ENCODE measurements around the gene ABCA1.
"Not testable (repeated sequence)": the region's sequence is repeated elsewhere in the genome, so short reads cannot be mapped to it uniquely, and the experiment has no call there.

ABCA1 gene

DNA sequence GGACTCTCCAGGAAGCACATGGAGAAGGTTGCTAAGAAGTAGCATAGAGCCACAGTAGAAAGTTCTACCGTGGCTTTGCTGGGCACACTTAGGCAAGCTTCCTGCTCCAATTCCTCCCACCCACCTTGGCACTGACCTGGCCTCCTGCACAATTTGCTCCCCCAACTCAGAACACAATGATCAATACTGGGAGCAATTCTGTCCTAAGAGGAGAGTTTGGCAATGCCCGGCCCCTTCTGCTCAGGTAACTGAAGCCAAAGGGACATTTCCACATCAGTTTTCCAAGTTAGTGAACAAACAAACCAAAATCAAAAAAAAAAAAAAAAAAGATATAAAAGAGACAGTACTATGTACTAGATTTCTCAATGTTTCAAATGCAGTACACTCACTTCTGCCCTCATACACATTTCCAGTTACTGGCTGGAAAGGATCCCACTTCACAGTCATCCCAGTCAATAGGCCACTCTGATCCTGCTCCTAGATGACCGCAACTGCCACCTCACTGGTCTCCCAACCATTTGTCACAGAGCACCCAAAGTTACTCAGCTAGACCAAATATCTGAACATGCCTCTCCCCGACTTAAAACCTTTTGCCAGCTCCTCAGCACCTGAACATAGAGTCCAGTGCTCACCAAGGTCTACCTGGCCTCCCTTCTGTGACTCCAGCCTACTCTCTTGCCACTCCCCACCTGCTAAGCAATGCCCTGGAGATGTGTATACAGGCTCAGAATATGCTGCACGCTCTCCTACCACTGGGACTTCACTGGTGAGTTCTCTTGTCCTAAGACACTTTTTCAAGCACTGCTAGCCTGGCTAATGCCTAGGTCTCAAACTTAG lies 21.3 kb downstream of the ABCA1 start:
- no peak for DNase-seq (ENCODE audit: low read depth, low spot score)
- peak overlapping the region; percentile 42 for H3K27ac ChIP-seq

DNA sequence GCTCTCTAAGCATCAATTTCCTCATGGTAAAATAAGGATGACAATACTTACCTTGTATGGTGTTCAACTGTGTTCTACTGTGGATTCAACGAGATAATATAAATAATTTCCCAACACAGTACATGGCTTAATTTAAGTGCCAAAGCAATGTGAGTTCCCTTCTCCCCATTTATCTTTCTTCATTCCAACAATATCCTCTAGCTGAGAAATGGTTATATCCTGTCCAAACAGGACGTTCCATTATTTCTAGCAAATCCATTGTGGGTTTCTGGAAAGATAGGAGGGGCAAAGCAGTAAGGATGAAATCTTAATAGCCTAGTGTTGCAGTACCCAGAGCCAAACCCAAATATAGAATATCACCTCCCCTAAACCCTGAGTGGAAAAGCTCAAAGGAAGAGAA lies 22.0 kb downstream of the ABCA1 start:
- DNase-seq (ENCODE audit: low read depth, low spot score): no peak
- no peak overlapping the region for H3K27ac ChIP-seq

GRCh38 chr9:104905153-104905901 lies 22.6 kb downstream of the ABCA1 start:
- DNase-seq (ENCODE audit: low read depth, low spot score): no peak
- H3K27ac ChIP-seq: no peak overlapping the region

DNA sequence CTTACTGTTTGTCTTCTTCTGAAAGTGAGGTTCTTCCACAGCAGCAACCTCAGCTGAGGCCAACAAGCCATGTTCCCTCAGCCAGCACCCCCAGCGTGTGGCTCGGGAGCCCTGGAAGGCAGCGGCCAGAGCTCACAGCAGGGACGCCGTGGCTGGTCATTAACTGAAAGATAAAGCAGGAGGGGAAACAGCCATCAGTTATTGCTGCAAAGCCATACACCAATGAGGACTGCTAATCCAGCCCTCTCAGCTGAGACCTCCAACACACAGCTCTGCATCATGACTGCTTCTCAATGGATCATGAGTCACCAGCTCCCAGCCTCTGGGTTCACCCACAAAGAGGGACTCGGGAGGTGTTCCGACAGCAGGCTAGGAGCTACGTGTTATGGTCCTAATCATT lies 24.3 kb downstream of the ABCA1 start:
- no peak for DNase-seq (ENCODE audit: low read depth, low spot score)
- no peak overlapping the region for H3K27ac ChIP-seq

DNA sequence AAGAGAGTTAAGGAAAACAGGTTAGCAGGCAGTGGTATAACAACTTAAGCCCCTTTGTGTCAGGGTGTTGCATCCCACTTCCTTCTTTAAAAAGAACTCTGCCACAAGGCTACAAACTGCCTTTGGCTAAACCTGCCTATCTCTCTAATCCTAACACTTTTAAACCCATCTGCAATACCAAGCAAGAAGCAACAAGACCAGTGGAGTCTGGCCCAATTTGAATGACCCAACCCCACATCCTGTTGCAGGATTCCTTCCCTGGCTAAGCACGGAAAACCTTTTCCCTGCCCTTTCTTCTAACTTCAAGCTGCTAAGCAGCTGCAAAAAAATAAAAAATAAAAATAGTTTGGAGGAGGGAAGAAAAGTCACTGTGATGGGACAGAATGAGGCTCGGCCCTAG lies 27.1 kb downstream of the ABCA1 start:
- peak overlapping the region; percentile 84 for H3K27ac ChIP-seq
- DNase-seq (ENCODE audit: low read depth, low spot score): no peak

DNA sequence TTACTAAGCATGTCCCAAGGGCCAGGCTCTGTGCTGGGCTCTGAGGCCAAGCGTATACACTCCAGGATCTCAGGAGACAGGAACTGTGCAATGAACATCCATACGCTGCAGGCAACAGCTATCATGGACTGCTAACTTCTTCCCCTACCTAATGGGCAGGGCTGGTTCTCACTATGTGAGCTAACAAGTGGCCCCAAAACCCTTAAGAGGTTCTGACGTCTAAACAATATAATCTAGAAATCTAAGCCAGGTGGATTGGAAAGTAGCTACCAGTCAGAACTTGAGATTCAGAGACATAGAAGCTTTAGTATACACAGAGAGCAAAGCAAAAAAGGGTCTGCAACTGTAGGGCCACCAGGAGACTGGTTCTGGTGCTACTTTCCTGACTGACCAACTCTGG lies 27.6 kb downstream of the ABCA1 start:
- peak overlapping the region; percentile 84 for H3K27ac ChIP-seq
- DNase-seq (ENCODE audit: low read depth, low spot score): no peak

DNA sequence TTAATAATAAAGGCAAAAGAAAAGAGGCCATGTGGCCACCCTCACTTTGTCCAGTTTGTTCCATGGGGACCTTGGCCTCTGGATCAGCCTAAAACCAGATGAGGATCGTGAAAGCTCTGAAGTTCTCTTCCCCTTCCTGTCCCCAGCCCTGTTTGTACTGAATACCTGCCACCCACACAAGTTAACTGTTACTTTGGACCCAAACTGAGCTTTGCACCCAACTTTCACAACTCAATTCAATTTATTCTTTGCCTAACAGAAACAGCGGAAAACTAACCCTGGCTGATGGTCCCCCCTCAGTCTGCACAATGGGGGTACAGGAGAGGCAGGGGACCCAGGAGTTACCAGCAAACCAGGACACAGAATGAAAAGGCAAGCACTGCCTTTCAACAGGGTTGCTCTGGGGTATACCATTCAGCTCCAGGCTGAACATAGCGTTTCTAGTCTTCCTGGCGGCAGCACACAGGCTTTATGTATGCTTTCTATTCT lies 28.2 kb downstream of the ABCA1 start:
- no peak for DNase-seq (ENCODE audit: low read depth, low spot score)
- peak overlapping the region; percentile 84 for H3K27ac ChIP-seq

GRCh38 chr9:104898376-104898775 lies 29.6 kb downstream of the ABCA1 start:
- H3K27ac ChIP-seq; DNase-seq (ENCODE audit: low read depth, low spot score): not testable (repeated sequence)

DNA sequence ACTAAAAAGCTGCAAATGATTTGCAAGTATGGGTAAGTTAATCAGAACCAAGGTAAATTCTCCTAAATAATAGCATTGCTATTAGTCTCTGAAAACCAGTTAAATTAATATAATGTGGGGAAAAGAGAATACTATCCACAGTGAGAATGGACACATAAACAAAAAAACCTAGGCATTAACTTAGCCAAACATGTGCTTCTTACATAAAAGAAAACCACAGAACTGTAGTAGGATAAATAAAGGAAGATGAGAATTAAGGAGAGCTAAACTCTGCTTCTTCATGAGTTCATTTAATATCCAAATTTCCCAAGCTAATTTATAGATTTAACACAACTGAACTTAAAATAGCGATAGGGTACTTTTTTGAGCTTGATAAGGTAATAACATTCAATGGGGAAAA lies 31.8 kb downstream of the ABCA1 start:
- no peak for DNase-seq (ENCODE audit: low read depth, low spot score)
- H3K27ac ChIP-seq: peak overlapping the region; percentile 47

GRCh38 chr9:104895572-104895971 lies 32.4 kb downstream of the ABCA1 start:
- DNase-seq (ENCODE audit: low read depth, low spot score): peak; percentile 24
- H3K27ac ChIP-seq: peak overlapping the region; percentile 47

GRCh38 chr9:104892701-104893100 lies 35.3 kb downstream of the ABCA1 start:
- no peak for DNase-seq (ENCODE audit: low read depth, low spot score)
- no peak overlapping the region for H3K27ac ChIP-seq

DNA sequence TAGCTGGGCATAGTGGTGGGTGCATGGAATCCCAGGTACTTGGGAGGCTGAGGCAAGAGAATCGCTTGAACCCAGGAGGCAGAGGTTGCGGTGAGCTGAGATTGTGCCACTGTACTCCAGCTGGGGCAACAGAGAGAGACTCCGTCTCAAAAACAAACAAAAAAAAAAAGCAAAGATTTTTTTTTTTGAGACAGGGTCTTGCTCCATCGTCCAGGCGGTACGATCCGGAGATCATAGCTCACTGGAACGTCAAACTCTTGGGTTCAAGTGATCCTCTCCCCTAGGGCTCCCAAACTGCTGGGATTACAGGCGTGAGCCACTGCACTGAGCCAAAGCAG lies 37.6 kb downstream of the ABCA1 start:
- no peak for DNase-seq (ENCODE audit: low read depth, low spot score)
- H3K27ac ChIP-seq: no peak overlapping the region

DNA sequence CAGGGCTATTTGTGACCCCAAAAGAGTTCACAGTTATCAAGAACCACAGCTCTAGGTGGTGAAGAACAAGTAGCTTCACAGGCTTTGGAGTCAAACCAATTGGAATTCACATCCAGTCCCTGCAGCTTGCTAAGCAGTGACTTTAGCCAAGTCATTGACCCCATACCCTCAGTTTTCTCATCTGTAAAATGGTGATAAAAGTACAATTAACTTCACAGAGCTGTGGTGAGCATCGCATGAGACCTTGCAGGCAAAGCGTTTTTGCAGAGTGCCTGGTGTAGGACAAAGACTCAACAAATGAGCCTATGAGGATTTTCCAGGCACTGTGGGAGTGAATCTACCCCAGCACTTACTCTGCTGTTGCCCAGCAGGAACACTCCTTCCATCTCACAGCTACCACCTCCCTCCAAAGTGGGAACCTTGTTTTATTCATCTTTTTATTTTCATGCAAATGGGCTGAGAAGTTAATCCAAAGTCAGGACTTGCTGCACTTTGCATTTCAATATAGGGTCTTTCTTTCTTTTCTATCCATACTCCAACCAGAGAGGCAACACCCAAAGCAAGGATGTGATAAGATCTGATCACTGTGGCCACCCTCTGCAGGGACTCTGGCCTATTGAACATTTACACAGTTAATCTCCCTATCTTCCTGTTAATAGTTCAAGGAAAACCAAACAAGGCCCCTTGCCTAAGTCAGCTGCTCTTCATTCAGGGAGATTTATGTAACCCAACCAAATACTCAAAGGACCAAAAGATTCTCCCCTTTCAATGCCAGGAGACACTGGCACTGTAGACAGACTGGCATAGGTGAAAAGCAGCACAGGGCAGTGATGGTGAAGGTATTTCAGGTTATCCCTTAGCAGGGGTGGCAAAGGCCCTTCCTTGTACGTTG lies 41.9 kb downstream of the ABCA1 start:
- DNase-seq (ENCODE audit: low read depth, low spot score): no peak

GRCh38 chr9:104883169-104883568 lies 44.8 kb downstream of the ABCA1 start:
- no peak for DNase-seq (ENCODE audit: low read depth, low spot score)
- no peak overlapping the region for H3K27ac ChIP-seq

More for the DNA sequence above, 41.9 kb downstream of the ABCA1 start:
- H3K27ac ChIP-seq: no peak overlapping the region

- DNase-seq (ENCODE audit: low read depth, low spot score): no peak
- no peak overlapping the region for H3K27ac ChIP-seq
Observed at GRCh38 chr9:104882566-104882965, 45.4 kb downstream of the ABCA1 start.

DNA sequence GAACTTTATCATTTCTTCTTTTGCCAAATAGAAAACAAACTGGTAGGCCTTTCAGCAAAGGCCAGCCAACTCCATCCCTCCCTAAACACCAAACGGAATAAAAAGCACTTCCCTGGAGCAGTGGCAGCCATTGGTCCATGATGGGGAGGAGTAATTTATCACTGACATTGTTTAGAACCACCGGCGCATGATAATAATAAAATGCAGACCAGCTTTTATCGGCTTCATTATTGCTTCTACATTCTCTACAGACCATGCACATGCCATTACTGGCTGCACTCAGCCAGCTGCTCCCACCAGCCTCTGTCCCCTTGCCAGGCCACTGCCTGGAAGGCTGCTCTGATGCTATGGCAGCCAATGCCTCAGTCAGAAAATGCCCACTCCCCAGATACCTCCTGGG lies 45.9 kb downstream of the ABCA1 start:
- no peak for DNase-seq (ENCODE audit: low read depth, low spot score)
- no peak overlapping the region for H3K27ac ChIP-seq

GRCh38 chr9:104879555-104880309 lies 48.2 kb downstream of the ABCA1 start:
- DNase-seq (ENCODE audit: low read depth, low spot score): no peak
- H3K27ac ChIP-seq: no peak overlapping the region

- H3K27ac ChIP-seq: peak overlapping the region; percentile 99
- DNase-seq (ENCODE audit: low read depth, low spot score): no peak
Observed at GRCh38 chr9:104876587-104876986, 51.4 kb downstream of the ABCA1 start.

DNA sequence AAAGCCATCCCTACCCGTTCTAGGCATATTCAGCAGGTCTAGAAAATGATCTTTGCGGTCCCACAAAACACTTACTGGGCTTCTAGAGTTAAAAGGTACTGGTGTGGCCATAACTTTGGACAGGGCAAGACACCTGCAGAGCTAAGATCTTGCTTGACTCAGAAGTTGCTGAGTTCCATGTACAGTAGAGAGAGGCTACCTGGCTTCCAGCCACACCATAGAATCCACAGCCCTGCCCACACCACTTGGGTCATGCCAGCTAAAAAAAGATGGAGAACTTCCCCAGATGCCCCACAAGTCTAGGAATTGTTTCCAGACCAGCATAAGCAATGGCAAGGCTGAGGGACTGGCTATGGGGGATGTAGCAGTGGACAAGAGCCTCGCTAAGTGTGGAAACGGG lies 52.1 kb downstream of the ABCA1 start:
- H3K27ac ChIP-seq: peak overlapping the region; percentile 99
- no peak for DNase-seq (ENCODE audit: low read depth, low spot score)

- H3K27ac ChIP-seq: peak overlapping the region; percentile 99
- DNase-seq (ENCODE audit: low read depth, low spot score): no peak
Observed at GRCh38 chr9:104875320-104875719, 52.6 kb downstream of the ABCA1 start.

Measured in epithelial cell of prostate (primary cell).